Pulmonary artery endothelial cell (primary cell): Measurements from ENCODE around the gene QSER1. TPM values are rescaled to one million over a fixed set of nuclear protein-coding genes. Genes with fewer than 3 reads are reported as not detected.
A peak's percentile ranks its signal among the peaks of the same experiment; 100 is the strongest.
"Not testable (repeated sequence)": the region's sequence is repeated elsewhere in the genome, so short reads cannot be mapped to it uniquely, and the experiment has no call there.

Experiments
- DNase-seq: peaks from one replicate; pipeline ENCODE4 v3.0.0-alpha.2; 2011; ENCODE audit warnings: low read depth, low spot score
- total RNA-seq: library from RNA; depleted of rRNA; stranded (reverse); fragments of >200 nt; gene quantifications from 2 replicates; pipeline ENCODE4 v1.2.3, GENCODE V29; 2014

Gene QSER1
- total RNA-seq, 1 donor from 2014 or later, result 15.3 TPM

- no peak for DNase-seq
These were observed 39.6 kb downstream of the QSER1 start for GRCh38 chr11:32932196-32932595.

GRCh38 chr11:32935462-32936029 lies 42.9 kb downstream of the QSER1 start:
- no peak for DNase-seq

GRCh38 chr11:32936178-32936577 lies 43.6 kb downstream of the QSER1 start:
- DNase-seq, result not testable (repeated sequence)

- DNase-seq, result not testable (repeated sequence)
These were observed 44.7 kb downstream of the QSER1 start for GRCh38 chr11:32937283-32937682.

GRCh38 chr11:32939046-32939445 lies 46.4 kb downstream of the QSER1 start:
- DNase-seq, result no peak

GRCh38 chr11:32939866-32940265 lies 47.3 kb downstream of the QSER1 start:
- no peak for DNase-seq

- no peak for DNase-seq
These were observed 48.3 kb downstream of the QSER1 start for GRCh38 chr11:32940865-32941264.

- DNase-seq, result no peak
These were observed 55.4 kb downstream of the QSER1 start for GRCh38 chr11:32947978-32948377.

- DNase-seq, result no peak
These were observed 57.1 kb downstream of the QSER1 start for GRCh38 chr11:32949739-32950138.

- peak; percentile 5 for DNase-seq
These were observed 59.8 kb downstream of the QSER1 start for GRCh38 chr11:32952421-32952820.

GRCh38 chr11:32953700-32954099 lies 61.1 kb downstream of the QSER1 start:
- no peak for DNase-seq

- DNase-seq, result peak; percentile 2
These were observed 68.0 kb downstream of the QSER1 start for GRCh38 chr11:32960553-32961164.

- no peak for DNase-seq
These were observed 69.4 kb downstream of the QSER1 start for GRCh38 chr11:32962016-32962415.

GRCh38 chr11:32963721-32964120 lies 71.1 kb downstream of the QSER1 start:
- no peak for DNase-seq

GRCh38 chr11:32968541-32968940 lies 75.9 kb downstream of the QSER1 start:
- DNase-seq, result no peak

GRCh38 chr11:32972233-32972632 lies 79.6 kb downstream of the QSER1 start:
- DNase-seq, result not testable (repeated sequence)

GRCh38 chr11:32972781-32973180 lies 80.2 kb downstream of the QSER1 start:
- no peak for DNase-seq

GRCh38 chr11:32982626-32983025 lies 90.0 kb downstream of the QSER1 start:
- no peak for DNase-seq

GRCh38 chr11:32983506-32983905 lies 90.9 kb downstream of the QSER1 start:
- no peak for DNase-seq

GRCh38 chr11:32985600-32985999 lies 93.0 kb downstream of the QSER1 start:
- no peak for DNase-seq

GRCh38 chr11:32987851-32988250 lies 95.2 kb downstream of the QSER1 start:
- DNase-seq, result no peak

- no peak for DNase-seq
These were observed 97.9 kb downstream of the QSER1 start for GRCh38 chr11:32990481-32990880.

- no peak for DNase-seq
These were observed 98.8 kb downstream of the QSER1 start for GRCh38 chr11:32991427-32991826.
